Activated T-helper 17 cell treated with anti-CD3 and anti-CD28 coated beads, Interleukin-2, amount 50 U/mL, for 72 hours (primary cell): ENCODE measurements around the gene SNRPD3. TPM values are rescaled to one million over a fixed set of nuclear protein-coding genes. Genes with fewer than 3 reads are reported as not detected.
A peak's percentile ranks its signal among the peaks of the same experiment; 100 is the strongest.
"Not testable (repeated sequence)": the region's sequence is repeated elsewhere in the genome, so short reads cannot be mapped to it uniquely, and the experiment has no call there.

Source experiments
- ATAC-seq: fragments of 150-1000 bp; cut with Tn5 transposase; replicated peaks from 2 replicates; pipeline ENCODE4 v1.10.0; 2021; ENCODE audit warnings: mild to moderate bottlenecking, moderate library complexity
- H3K27ac Mint-ChIP-seq: one replicate; pipeline ENCODE4 v1.8.0; 2022; ENCODE audit warnings: mixed read lengths
- H3K27me3 Mint-ChIP-seq: one replicate; pipeline ENCODE4 v1.8.0; 2022; ENCODE audit warnings: mixed read lengths
- H3K36me3 Mint-ChIP-seq: one replicate; pipeline ENCODE4 v1.8.0; 2022; ENCODE audit warnings: low read depth, mild to moderate bottlenecking, mixed read lengths
- H3K4me1 Mint-ChIP-seq: one replicate; pipeline ENCODE4 v1.8.0; 2022; ENCODE audit warnings: mixed read lengths
- H3K4me3 Mint-ChIP-seq: one replicate; pipeline ENCODE4 v1.8.0; 2022; ENCODE audit warnings: mild to moderate bottlenecking, mixed read lengths
- H3K9me3 Mint-ChIP-seq: one replicate; pipeline ENCODE4 v1.8.0; 2022; ENCODE audit warnings: mixed read lengths
- total RNA-seq, 2 donors: library from RNA; stranded (reverse); gene quantifications; one replicate each; pipeline ENCODE4 v1.2.3, GENCODE V29; 2022

Gene SNRPD3
- total RNA-seq, 2 donors from 2014 or later, result 81.1 to 128 TPM

GRCh38 chr22:24588381-24588756 lies 32.6 kb downstream of the SNRPD3 start:
- Mint-ChIP-seq H3K4me3 (no peak overlapping the region), H3K27ac (no peak overlapping the region), H3K9me3 (no peaks in the 10 kb centered on the region), H3K4me1 (no peaks in the 10 kb centered on the region), H3K27me3 (no peaks in the 10 kb centered on the region), H3K36me3 (no peaks in the 10 kb centered on the region)
- ATAC-seq, result no peak

DNA sequence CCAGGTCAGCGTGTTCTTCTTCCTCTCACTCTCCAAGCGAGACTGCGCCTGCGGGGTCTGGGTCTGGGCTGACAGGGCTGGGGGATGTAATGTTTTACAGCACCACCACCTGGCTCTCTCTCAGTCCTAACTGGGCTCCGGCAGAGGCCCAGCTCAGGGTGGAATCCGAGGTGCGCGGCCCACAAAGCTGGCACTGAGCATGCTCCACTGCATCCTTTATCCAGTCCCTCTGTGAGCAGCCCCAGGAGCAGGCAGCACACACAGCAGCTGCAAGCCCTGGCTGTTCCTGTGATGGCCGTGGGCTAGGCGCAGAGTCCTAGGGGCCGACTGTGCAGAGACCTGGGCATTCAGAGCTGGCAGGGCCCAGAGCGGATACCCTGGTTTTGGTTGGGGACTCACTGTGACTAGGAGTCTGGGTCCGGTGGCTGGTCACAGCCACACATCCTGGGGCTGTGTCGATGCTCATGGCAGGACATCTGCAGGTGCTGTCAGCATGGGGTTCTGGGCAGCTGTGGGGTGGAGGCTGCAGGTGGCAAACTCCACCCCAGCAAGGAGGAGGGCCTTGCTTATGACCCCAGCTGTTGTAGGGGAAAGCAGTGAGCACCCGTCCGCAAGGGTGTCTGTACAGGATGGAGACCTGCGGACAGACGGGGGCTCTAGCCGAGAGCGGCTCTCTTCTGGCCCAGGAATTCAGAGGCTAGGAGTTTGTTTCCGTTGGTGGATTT lies 33.1 kb downstream of the SNRPD3 start:
- H3K27ac Mint-ChIP-seq, result no peak overlapping the region
- H3K4me3 Mint-ChIP-seq, result no peak overlapping the region
- no peaks in the 10 kb centered on the region for H3K36me3 Mint-ChIP-seq
- H3K27me3 Mint-ChIP-seq, result no peaks in the 10 kb centered on the region
- no peaks in the 10 kb centered on the region for H3K4me1 Mint-ChIP-seq
- ATAC-seq, result no peak
- no peaks in the 10 kb centered on the region for H3K9me3 Mint-ChIP-seq

- Mint-ChIP-seq H3K27me3 (no peaks in the 10 kb centered on the region), H3K4me3 (no peak overlapping the region), H3K27ac (no peak overlapping the region), H3K9me3 (no peaks in the 10 kb centered on the region), H3K36me3 (no peaks in the 10 kb centered on the region), H3K4me1 (no peaks in the 10 kb centered on the region)
- no peak for ATAC-seq
These were observed 33.8 kb downstream of the SNRPD3 start for GRCh38 chr22:24589518-24590030.

GRCh38 chr22:24590596-24591173 lies 34.9 kb downstream of the SNRPD3 start:
- no peaks in the 10 kb centered on the region for H3K27me3 Mint-ChIP-seq
- H3K9me3 Mint-ChIP-seq, result no peaks in the 10 kb centered on the region
- no peaks in the 10 kb centered on the region for H3K4me1 Mint-ChIP-seq
- no peak overlapping the region for H3K27ac Mint-ChIP-seq
- H3K36me3 Mint-ChIP-seq, result no peaks in the 10 kb centered on the region
- no peak overlapping the region for H3K4me3 Mint-ChIP-seq
- no peak for ATAC-seq

- Mint-ChIP-seq H3K4me3 (no peak overlapping the region), H3K27me3 (no peaks in the 10 kb centered on the region), H3K9me3 (no peaks in the 10 kb centered on the region), H3K36me3 (no peaks in the 10 kb centered on the region), H3K27ac (no peak overlapping the region), H3K4me1 (no peaks in the 10 kb centered on the region)
- ATAC-seq, result no peak
These were observed 35.6 kb downstream of the SNRPD3 start for GRCh38 chr22:24591286-24591830.

DNA sequence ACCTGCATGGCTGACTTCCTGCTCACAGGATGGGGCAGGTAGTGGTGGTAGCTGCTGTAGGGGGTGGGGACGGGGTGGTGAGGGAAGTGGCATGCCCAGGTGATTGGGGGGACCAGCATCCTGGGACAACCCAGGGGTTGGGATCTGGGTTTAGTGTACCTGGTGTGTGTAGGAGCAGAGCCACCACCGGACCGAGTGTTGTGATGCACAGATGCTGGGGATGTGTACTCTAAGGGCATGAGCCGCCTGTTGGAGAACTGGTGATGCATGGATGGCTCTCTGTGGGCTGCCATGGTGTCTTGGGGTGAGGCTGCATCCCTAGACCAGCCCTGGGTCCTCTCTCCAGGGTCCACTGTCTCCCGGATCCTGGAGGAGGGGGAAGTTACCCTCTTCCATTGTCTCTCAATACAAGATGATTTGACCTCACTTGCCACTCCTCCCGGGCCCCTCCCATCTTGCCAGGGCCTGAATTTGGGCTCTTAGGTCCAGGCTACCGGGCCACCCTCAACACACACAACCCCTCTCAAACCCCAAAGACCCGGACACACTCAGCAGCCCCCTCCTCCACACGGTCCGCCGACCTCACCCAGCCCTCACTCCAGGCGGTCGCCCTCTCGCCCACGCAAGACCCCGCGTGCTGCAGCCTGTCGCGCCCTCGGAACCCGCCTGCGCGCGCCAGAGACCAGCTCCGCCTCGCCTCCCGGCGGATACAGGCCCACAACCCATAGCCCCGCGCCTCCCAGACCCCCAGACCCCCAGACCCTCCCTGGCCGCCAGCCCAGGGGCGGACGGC lies 36.5 kb downstream of the SNRPD3 start:
- Mint-ChIP-seq H3K36me3 (no peaks in the 10 kb centered on the region), H3K27ac (no peak overlapping the region), H3K4me1 (no peaks in the 10 kb centered on the region), H3K27me3 (no peaks in the 10 kb centered on the region), H3K9me3 (no peaks in the 10 kb centered on the region), H3K4me3 (peak overlapping the region; percentile 74)
- peak; percentile 5 for ATAC-seq

- Mint-ChIP-seq H3K27ac (no peak within 1 kb of the TSS), H3K36me3 (no peaks in the 10 kb centered on the region)
These were observed 37.2 kb downstream of the SNRPD3 start, which contains the start of gene LRRC75B for GRCh38 chr22:24592851-24593558. TSS of gene LRRC75B (minus strand) at chr22:24593073. CDS start at chr22:24593039, 34 bp downstream.

DNA sequence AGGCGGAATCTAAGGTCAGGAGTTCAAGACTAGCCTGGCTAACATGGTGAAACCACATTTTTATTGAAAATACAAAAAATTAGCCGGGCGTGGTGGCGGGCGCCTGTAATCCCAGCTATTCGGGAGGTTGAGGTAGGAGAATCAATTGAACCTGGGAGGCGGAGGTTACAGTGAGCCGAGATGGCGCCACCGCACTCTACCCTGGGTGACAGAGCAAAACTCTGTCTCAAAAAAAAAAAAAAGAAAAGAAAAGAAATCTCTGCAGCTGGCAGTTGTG lies 37.7 kb downstream of the SNRPD3 start:
- H3K9me3 Mint-ChIP-seq, ATAC-seq, H3K27me3 Mint-ChIP-seq, H3K27ac Mint-ChIP-seq, H3K36me3 Mint-ChIP-seq, H3K4me1 Mint-ChIP-seq: not testable (repeated sequence)
- peak overlapping the region; percentile 58 for H3K4me3 Mint-ChIP-seq

More at GRCh38 chr22:24592851-24593558, 37.2 kb downstream of the SNRPD3 start, which contains the start of gene LRRC75B:
- peak within 1 kb of the TSS; percentile 74 for H3K4me3 Mint-ChIP-seq
- peak; percentile 88 for ATAC-seq
- H3K4me1 Mint-ChIP-seq, result no peaks in the 10 kb centered on the region
- H3K27me3 Mint-ChIP-seq, result no peaks in the 10 kb centered on the region
- no peaks in the 10 kb centered on the region for H3K9me3 Mint-ChIP-seq

GRCh38 chr22:24593836-24594568 lies 38.2 kb downstream of the SNRPD3 start:
- no peak for ATAC-seq
- H3K4me3 Mint-ChIP-seq, result peak overlapping the region; percentile 58
- H3K9me3 Mint-ChIP-seq, result no peaks in the 10 kb centered on the region
- no peak overlapping the region for H3K27ac Mint-ChIP-seq
- H3K27me3 Mint-ChIP-seq, result no peaks in the 10 kb centered on the region
- H3K4me1 Mint-ChIP-seq, result no peaks in the 10 kb centered on the region
- H3K36me3 Mint-ChIP-seq, result no peaks in the 10 kb centered on the region

DNA sequence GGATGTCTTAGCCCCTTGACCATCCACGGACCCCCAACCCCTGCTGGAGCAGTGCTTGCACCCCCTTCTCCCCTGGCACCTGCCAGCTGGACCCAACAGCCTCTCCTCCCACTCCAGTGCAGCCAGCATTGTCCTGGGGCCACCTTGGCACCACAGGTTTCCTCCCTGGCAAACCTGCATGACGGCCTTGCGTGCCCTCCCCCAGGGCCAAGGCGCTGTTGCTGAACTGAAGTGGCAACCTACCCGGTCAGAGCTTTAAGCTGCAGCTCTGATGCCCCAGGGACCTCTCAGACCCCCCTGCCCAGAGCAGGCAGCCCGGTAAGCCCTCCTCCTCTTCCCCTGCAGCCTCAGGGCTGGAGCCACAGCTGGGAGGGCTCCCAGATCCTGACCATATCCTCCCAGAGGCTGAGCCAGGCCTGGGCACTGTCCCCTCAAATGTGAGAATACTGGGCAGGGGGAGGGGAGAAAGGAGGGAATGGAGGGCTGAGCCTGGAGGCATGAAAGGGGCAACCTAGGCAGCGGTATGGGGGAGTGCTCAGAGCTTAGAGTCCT lies 38.8 kb downstream of the SNRPD3 start:
- H3K4me1 Mint-ChIP-seq, result no peaks in the 10 kb centered on the region
- H3K27ac Mint-ChIP-seq, result no peak overlapping the region
- no peak for ATAC-seq
- no peak overlapping the region for H3K4me3 Mint-ChIP-seq
- no peaks in the 10 kb centered on the region for H3K9me3 Mint-ChIP-seq
- no peaks in the 10 kb centered on the region for H3K36me3 Mint-ChIP-seq
- no peaks in the 10 kb centered on the region for H3K27me3 Mint-ChIP-seq

DNA sequence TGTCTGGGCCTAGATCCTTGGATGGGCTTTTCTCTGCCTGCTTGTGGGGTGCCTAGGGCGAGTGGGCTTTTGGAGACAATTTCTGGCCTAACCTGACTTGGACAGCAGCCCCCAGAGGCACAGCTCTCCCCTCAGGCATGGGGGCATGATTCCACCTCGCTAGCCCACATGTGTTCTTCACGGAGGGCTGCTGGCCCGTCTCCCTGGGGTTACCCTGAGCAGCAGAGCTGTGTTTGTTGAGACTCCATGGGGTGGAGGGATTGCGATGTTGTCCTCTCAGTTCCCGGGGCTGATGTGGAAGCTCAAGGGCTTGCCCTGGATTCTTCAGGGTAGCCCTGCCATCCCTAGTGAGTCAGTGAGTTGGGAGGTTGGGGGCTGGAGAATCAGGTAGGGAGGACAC lies 39.4 kb downstream of the SNRPD3 start:
- H3K27me3 Mint-ChIP-seq, result no peaks in the 10 kb centered on the region
- H3K9me3 Mint-ChIP-seq, result no peaks in the 10 kb centered on the region
- no peaks in the 10 kb centered on the region for H3K4me1 Mint-ChIP-seq
- H3K36me3 Mint-ChIP-seq, result no peaks in the 10 kb centered on the region
- no peak overlapping the region for H3K4me3 Mint-ChIP-seq
- no peak overlapping the region for H3K27ac Mint-ChIP-seq
- no peak for ATAC-seq

DNA sequence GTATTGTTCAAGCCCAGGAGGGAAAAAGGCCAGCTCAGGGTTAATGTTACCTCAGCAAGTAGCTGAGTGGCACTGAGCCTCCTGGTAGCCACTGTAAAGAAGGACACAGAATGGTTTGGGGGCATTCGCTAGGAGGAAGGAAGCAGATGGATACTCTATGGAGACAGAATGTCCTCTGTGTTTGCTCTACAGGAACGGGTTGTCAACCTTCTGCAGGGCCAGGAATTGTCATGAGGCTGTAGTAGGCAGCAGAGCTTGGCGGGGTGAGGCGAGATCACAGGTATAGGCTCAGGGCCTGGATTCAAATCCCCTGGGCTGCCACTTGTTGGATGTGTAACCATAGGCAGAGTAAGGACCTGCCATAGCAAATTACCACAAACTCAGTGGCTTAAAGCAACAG lies 40.1 kb downstream of the SNRPD3 start:
- H3K4me3 Mint-ChIP-seq, result no peak overlapping the region
- no peaks in the 10 kb centered on the region for H3K36me3 Mint-ChIP-seq
- no peaks in the 10 kb centered on the region for H3K9me3 Mint-ChIP-seq
- no peaks in the 10 kb centered on the region for H3K27me3 Mint-ChIP-seq
- H3K4me1 Mint-ChIP-seq, result no peaks in the 10 kb centered on the region
- no peak for ATAC-seq
- H3K27ac Mint-ChIP-seq, result no peak overlapping the region

DNA sequence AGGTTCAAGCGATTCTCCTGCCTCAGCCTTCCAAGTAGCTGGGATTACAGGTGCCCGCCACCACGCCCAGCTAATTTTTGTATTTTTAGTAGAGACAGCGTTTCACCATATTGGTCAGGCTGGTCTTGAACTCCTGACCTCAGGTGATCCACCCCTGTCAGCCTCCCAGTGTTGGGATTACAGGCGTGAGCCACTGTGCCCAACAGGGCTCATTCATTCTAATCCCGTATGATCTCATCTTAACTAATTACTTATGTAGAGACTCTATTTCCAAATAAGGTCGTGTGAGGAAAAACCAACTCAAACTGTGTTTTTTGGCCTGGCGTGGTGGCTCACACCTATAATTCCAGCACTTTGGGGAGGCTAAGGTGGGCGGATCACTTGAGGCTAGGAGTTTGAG lies 41.3 kb downstream of the SNRPD3 start:
- H3K4me1 Mint-ChIP-seq, ATAC-seq, H3K9me3 Mint-ChIP-seq, H3K27ac Mint-ChIP-seq, H3K27me3 Mint-ChIP-seq, H3K36me3 Mint-ChIP-seq, H3K4me3 Mint-ChIP-seq: not testable (repeated sequence)
